ENCODE measurements around the gene MEP1A.
"Not testable (repeated sequence)": the region's sequence is repeated elsewhere in the genome, so short reads cannot be mapped to it uniquely, and the experiment has no call there.

The MEP1A gene

GRCh38 chr6:46777476-46778346 is 15.5 kb upstream of the MEP1A start:
- DNase-seq (ENCODE audit: low spot score) = no peak

- DNase-seq (ENCODE audit: low spot score) = peak; percentile 11
Measured at GRCh38 chr6:46781478-46782378, 11.5 kb upstream of the MEP1A start.

DNA sequence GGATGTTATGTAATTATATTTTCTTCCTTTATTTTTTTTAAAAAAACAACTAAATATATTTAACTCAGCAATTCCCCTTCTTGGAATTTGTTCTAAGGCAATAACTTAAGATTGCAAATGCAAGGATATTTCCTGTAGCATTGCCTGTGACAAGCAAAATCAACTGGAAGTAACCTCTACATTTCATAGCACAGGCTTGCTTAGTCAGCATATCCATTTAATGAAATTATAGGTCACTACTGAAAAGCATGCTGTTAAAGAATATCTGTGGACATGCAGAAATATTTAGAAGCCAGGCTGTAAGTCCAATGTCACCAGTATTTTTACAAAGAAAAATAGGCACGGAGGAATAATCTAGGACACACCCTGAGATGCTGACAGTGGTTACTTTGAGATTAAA is 8.7 kb upstream of the MEP1A start:
- DNase-seq (ENCODE audit: low spot score) = no peak

- DNase-seq (ENCODE audit: low spot score) = no peak
Measured at GRCh38 chr6:46787871-46788540, 5.2 kb upstream of the MEP1A start.

GRCh38 chr6:46788791-46789190 is 4.4 kb upstream of the MEP1A start:
- DNase-seq (ENCODE audit: low spot score) = no peak

GRCh38 chr6:46789434-46790354 is 3.5 kb upstream of the MEP1A start:
- no peak for DNase-seq (ENCODE audit: low spot score)

DNA sequence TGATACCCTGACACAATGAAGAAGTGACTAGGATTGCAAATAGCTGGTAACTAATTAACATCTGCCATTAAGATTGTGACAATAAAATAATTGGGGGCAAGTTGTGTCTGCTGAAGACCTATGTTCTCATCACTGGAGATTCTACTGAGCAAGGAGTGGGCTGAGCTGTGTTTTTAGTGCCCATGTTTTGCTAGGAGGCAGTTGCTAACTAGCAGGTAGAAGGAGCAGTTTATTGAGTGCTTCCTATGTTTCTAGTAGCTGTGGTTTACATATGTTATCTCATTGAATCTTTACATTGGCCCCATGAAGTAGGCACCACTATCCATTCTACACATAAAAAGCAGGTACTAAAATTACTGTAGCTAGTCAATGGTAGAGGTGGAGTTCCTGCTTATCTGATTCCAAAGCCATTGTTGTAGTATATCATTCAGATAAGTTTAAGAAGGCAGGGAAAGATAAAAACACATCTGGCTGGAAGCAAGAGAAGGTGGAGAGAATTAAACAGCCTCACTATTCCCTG is 2.8 kb upstream of the MEP1A start:
- no peak for DNase-seq (ENCODE audit: low spot score)

- no peak for DNase-seq (ENCODE audit: low spot score)
Measured at GRCh38 chr6:46792635-46793034, 554 bp upstream of the MEP1A start.

DNA sequence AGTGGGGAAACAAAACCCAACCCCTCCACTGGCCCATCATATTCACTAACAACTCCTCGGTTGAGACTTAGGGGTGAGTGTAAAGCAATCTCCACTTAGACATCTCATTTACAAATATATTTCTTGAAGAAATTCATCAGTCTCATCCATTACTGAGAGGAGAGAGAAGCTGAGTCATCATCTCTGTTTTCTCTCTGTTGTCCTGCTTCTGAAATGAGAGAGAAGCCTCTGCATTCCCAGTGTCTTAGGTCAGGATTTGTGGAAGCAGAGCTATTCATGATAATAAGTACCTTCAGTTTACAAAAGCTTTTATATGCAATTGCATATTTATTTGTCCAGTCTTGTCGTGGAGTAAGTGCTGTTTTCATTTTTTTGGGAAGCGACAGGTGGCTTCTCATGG is 879 bp downstream of the MEP1A start:
- DNase-seq (ENCODE audit: low spot score) = no peak

DNA sequence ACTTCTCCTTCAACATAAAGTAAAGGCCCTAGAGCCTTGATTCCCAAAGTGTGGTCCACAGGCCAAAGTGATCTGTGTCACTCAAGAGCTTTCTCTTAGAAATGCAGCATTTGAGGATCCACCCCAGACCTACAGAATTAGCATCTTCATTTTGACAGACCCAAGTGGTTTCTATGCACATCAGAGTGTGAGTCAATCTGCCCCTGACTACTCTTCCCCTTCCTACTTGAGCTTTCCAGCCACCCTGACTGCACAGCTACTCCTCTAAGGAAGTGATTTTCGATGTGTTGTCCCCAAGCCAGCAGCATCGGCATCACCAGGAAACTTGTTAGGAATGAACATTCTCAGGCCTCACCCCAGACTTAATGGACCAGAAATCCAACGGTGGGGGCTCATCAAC is 2.6 kb downstream of the MEP1A start:
- no peak for DNase-seq (ENCODE audit: low spot score)

- no peak for DNase-seq (ENCODE audit: low spot score)
Measured at GRCh38 chr6:46796848-46797580, 3.8 kb downstream of the MEP1A start.

DNA sequence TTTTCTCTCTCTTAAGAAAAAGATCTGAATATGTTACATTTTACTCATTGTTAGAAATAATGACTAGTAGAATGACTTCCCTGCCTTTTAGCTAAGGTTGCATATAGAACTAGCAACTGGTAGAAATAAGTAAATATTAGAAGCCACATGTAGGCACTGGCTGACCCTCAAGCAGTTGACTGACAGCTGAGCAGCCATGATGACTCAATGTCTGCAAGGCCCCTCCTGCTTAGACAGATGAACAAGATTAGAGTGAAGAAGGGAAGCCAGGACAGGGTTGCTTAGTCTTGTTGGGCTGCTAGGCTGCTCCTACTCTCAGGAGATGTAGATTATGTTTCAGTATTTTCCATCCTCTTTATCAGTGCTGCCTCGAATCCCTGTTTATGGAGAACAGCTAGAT is 6.5 kb downstream of the MEP1A start:
- DNase-seq (ENCODE audit: low spot score) = no peak

DNA sequence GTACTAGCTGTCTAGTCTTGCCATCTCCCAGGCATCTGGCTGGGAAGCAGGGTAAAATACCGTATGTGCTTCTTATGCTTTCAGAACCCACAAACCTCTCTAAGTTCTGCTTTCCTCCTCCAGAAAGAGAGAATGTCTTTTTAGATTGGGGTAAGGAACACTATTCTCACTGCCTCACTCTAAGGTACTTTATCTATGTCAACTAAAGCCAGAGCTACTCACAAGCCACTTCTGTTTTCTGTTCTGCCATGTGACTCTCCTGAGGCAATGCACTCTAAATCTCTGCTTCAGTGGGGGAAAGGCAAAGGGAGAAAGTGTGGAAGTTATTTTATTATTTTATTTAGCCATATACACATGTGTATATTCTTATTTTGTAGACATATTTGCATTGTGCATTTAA is 15.6 kb downstream of the MEP1A start:
- no peak for DNase-seq (ENCODE audit: low spot score)

DNA sequence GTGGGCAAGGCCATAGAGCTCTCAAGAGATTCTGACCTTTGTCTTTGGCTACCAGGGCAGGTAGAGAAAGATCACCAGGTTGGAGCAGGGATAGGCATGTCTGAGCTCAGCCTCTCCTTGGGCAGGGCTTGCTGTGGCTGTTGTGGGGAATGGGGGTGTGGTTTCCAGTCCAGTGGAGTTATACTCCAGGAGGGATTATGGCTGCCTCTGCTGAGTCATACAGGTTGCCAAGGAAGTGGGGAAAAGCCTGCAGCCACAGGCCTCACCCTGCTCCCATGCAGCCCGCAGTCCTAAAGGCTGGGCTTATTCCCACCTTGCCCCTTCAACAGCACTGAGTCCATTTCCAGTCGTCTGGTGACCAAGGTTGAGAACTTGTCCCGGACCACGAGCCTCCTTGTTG is 21.9 kb downstream of the MEP1A start:
- no peak for DNase-seq (ENCODE audit: low spot score)

DNA sequence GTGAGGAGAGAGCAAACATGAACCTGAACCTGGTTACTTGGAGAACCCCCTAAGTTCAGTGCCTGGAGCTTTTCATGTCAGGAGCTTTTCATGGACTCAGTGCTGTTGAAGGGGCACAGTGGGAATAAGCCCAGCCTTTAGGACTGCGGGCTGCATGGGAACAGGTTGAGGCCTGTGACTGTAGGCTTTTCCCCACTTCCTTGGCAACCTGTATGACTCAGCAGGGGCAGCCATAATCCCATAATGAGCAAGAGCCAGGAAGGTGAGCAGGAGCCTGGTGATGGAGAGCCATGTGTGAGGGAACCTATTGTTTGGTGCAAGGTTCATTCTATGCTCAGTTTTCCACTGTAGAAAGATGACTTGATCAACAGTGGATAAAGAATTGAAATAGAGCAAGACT is 23.4 kb downstream of the MEP1A start:
- no peak for DNase-seq (ENCODE audit: low spot score)

DNA sequence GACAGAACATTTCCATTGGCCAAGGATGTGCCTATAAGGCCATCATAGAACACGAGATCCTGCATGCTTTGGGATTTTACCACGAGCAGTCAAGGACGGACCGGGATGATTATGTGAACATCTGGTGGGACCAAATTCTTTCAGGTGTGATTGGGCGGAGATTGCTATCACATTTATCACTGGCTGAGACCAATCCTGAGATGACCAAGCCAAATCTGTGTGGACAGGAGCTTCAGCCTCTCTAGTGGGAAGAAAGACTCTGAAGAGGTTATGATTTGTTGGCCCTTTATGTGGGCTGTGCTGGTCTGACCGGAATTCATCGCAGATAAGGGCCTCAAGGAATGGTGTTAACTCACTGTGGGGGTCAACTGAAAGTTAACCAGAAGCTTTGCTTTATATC is 26.4 kb downstream of the MEP1A start:
- no peak for DNase-seq (ENCODE audit: low spot score)

DNA sequence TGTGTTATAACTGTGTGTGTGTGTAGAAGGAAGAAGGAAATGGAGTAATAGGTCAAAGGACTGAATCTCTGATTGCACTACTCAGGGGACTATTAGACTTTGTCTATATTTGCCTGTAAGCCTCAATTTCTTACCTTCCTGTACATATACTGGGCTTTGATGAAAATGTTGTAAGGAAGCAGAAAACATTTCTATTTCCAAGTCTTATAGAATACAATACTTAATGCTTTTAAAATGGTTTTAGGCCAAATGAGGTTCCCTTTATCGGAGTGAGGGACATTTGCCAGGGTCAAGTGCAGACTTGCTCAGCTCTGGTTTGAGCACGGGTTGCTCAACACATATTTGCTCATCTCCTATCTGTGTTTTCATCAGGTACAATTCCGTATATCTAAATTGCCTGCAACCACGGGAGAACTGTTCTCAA is 28.3 kb downstream of the MEP1A start:
- DNase-seq (ENCODE audit: low spot score) = no peak

DNA sequence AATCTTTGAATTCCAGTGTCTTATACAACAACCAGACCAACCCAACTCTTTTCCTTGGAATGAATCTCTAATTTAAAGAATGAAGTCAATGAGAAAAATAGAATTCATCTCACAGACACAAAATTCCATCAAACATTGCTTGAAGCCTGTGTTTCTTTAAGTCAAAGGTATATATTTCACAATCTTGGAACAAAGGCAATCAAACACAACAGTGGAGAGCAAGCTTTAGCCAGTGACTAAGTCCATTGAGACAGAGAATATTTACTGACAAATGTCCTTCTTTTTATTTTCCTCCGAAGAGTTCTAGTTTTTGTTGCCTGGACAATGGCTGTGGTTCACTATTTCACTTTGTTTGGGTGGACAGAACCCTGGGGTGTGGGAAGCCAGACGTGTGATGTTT is 35.8 kb downstream of the MEP1A start:
- no peak for DNase-seq (ENCODE audit: low spot score)

DNA sequence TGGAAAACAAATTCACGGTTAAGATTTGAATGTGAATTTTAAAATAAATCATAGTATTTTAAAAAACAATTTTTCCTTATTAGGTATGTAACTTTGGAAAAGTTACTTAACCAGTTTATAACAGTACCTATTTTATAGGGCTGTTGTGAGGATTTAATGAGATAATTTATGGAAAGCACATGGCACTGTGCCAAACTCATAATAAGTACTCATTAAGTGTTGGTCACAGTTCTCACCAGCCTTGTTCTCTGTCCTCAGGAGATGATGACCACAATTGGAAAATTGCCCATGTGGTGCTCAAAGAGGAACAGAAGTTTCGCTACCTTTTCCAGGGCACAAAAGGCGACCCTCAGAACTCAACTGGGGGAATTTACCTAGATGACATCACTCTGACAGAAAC is 39.6 kb downstream of the MEP1A start:
- no peak for DNase-seq (ENCODE audit: low spot score)

DNA sequence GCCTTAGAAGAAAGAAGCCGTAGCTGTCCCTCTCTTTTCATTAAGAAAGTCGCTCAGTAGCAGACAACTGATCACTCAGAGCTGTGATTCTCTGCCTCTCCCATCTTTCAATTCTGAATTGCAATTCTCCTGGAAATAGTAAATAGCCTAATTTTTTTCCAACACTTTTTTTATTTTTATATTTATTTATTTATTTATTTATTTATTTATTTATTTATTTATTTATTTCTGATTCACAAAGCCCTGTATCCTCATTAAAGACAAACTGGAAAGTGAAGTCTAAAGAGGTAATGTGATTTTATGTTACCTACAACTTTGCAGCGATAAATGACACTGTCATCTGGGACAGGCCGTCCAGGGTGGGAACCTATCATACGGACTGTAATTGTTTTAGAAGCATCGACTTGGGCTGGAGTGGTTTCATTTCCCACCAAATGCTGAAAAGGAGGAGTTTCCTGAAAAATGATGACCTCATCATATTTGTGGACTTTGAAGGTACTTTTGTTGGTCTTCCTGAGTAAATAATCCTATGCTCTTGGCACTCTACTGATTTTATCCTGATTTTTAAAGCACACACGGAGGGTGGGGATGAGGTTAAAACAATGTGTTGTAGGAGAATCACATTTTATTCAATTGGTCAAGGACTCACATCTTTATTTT is 41.2 kb downstream of the MEP1A start:
- DNase-seq (ENCODE audit: low spot score) = not testable (repeated sequence)
